SK-N-SH (cell line): ENCODE data around the gene CFAP99. TPM values are rescaled to one million over a fixed set of nuclear protein-coding genes. Genes with fewer than 3 reads are reported as not detected.

Experiments used
- CTCF ChIA-PET: fragments of 300-600, 350-600 bp; formaldehyde crosslinking; extraction: SDS; loops from one replicate; lab custom pipeline; 2021; lab: Yijun Ruan, JAX
- POLR2A ChIA-PET: fragments of 350-600 bp; sonication (Branson Sonifier 250); formaldehyde crosslinking; extraction: SDS; loops from one replicate; lab custom pipeline; 2020; ENCODE audit warnings: antibody characterized with exemption, inconsistent platforms; lab: Yijun Ruan, JAX
- DNase-seq: peaks from one replicate; pipeline ENCODE4 v3.0.0; 2012
- H2AFZ ChIP-seq: fragments of 200-600 bp; sonication (generic); 2 replicates; pipeline ENCODE4 v1.8.1; 2016; ENCODE audit warnings: antibody characterized with exemption, mild to moderate bottlenecking, low read depth
- H3F3A ChIP-seq: fragments of 200-600 bp; sonication (generic); replicated peaks from 2 replicates; pipeline ENCODE3; 2016; ENCODE audit warnings: antibody characterized with exemption, mild to moderate bottlenecking; ENCODE audit not compliant: insufficient read depth
- H3K27ac ChIP-seq, 2 experiments: fragments of 200-500 bp in 1 of 2; fragments of 200-600 bp in 1 of 2; sonication (Bioruptor generic) in 1 of 2; sonication (generic), shearing (Covaris generic) in 1 of 2; 2 replicates each; pipeline versions ENCODE4 v1.5.1 to v1.6.1; 2014 to 2016; ENCODE audit warnings: low read depth in 2 of 2, inconsistent platforms in 1 of 2, low read length in 1 of 2, mild to moderate bottlenecking in 1 of 2, mixed read lengths in 1 of 2
- H3K27me3 ChIP-seq: fragments of 200-600 bp; sonication (generic), shearing (Covaris generic); 2 replicates; pipeline ENCODE4 v1.6.1; 2016; ENCODE audit warnings: mixed run types; ENCODE audit not compliant: insufficient read depth
- H3K36me3 ChIP-seq, 2 experiments: fragments of 200-500 bp in 1 of 2; fragments of 200-600 bp in 1 of 2; sonication (Bioruptor generic) in 1 of 2; sonication (generic) in 1 of 2; replicated peaks in 1 of 2; 2 replicates each; pipeline versions ENCODE3 to v1.5.1; 2014 to 2016; ENCODE audit warnings: low read length in 1 of 2, mild to moderate bottlenecking in 1 of 2; ENCODE audit not compliant: insufficient read depth in 2 of 2, control insufficient read depth in 1 of 2
- H3K4me1 ChIP-seq, 2 experiments: fragments of 200-500 bp in 1 of 2; fragments of 200-600 bp in 1 of 2; sonication (Bioruptor generic) in 1 of 2; sonication (generic), shearing (Covaris generic) in 1 of 2; 2 replicates each; pipeline versions ENCODE4 v1.5.1 to v1.6.1; 2014 to 2016; ENCODE audit warnings: low read depth in 1 of 2, low read length in 1 of 2, mixed run types in 1 of 2; ENCODE audit not compliant: insufficient read depth in 2 of 2, control insufficient read depth in 1 of 2
- H3K4me2 ChIP-seq: fragments of 200-600 bp; sonication (generic), shearing (Covaris generic); 2 replicates; pipeline ENCODE4 v1.6.1; 2017; ENCODE audit warnings: mixed run types
- H3K4me3 ChIP-seq, 2 experiments: fragments of 200-500 bp in 1 of 2; fragments of 200-600 bp in 1 of 2; sonication (Bioruptor generic) in 1 of 2; sonication (generic), shearing (Covaris generic) in 1 of 2; 2 replicates each; pipeline versions ENCODE4 v1.5.1 to v1.8.1; 2014 to 2016; ENCODE audit warnings: low read depth in 2 of 2, inconsistent platforms in 1 of 2, low read length in 1 of 2, mild to moderate bottlenecking in 1 of 2, mixed read lengths in 1 of 2, moderate library complexity in 1 of 2
- H3K79me2 ChIP-seq: fragments of 200-600 bp; sonication (generic); 2 replicates; pipeline ENCODE4 v1.8.1; 2017; ENCODE audit warnings: mild to moderate bottlenecking; ENCODE audit not compliant: insufficient read depth
- H3K9ac ChIP-seq: fragments of 200-600 bp; sonication (generic); 2 replicates; pipeline ENCODE4 v1.6.1; 2017; ENCODE audit warnings: mixed run types
- H3K9me2 ChIP-seq: fragments of 200-600 bp; sonication (generic); 2 replicates; pipeline ENCODE4 v1.6.1; 2017; ENCODE audit warnings: mixed run types
- H3K9me3 ChIP-seq: fragments of 200-600 bp; sonication (generic); 2 replicates; pipeline ENCODE4 v1.6.1; 2017; ENCODE audit warnings: mixed run types, mild to moderate bottlenecking, moderate library complexity
- H4K20me1 ChIP-seq: fragments of 200-600 bp; sonication (generic); 2 replicates; pipeline ENCODE4 v1.6.1; 2017; ENCODE audit warnings: mild to moderate bottlenecking, mixed run types; ENCODE audit not compliant: insufficient read depth
- ELF1 ChIP-seq: IDR thresholded peaks from 2 replicates; pipeline ENCODE4 v1.4.0; 2012
- EP300 ChIP-seq, 2 experiments: IDR thresholded peaks; 2 replicates each; pipeline versions ENCODE4 v1.4.0 to v1.6.1; 2012; ENCODE audit warnings: borderline replicate concordance in 1 of 2, low read depth in 1 of 2, low read length in 1 of 2
- EZH2phosphoT487 ChIP-seq: fragments of 200-600 bp; sonication (generic); IDR thresholded peaks from 2 replicates; pipeline ENCODE4 v1.6.1; 2017; ENCODE audit warnings: low read depth, mixed run types, mild to moderate bottlenecking, antibody characterized with exemption, moderate library complexity, borderline replicate concordance
- FOSL2 ChIP-seq: IDR thresholded peaks from 2 replicates; pipeline ENCODE4 v1.4.0; 2012; ENCODE audit warnings: low read depth, mild to moderate bottlenecking, moderate library complexity, borderline replicate concordance
- FOXJ3 ChIP-seq: sonication (generic); formaldehyde crosslinking; IDR thresholded peaks from 2 replicates; pipeline ENCODE4 v1.5.1; 2020; ENCODE audit warnings: mild to moderate bottlenecking, missing genetic modification reagents
- JUND ChIP-seq: IDR thresholded peaks from 2 replicates; pipeline ENCODE4 v1.4.0; 2012
- MXI1 ChIP-seq: IDR thresholded peaks from 2 replicates; pipeline ENCODE4 v1.6.1; 2012; ENCODE audit warnings: mild to moderate bottlenecking, low read depth, low read length, improper control_type of control experiment
- RAD21 ChIP-seq: IDR thresholded peaks from 2 replicates; pipeline ENCODE4 v1.6.1; 2012; ENCODE audit warnings: mild to moderate bottlenecking, low read length
- RCOR1 ChIP-seq: fragments of 150-350 bp; IDR thresholded peaks from 2 replicates; pipeline ENCODE4 v1.6.1; 2017; ENCODE audit warnings: antibody characterized with exemption, low read length
- RFX5 ChIP-seq: IDR thresholded peaks from 2 replicates; pipeline ENCODE4 v1.6.1; 2012; ENCODE audit warnings: mild to moderate bottlenecking, improper control_type of control experiment, low read length
- SIN3A ChIP-seq: IDR thresholded peaks from 2 replicates; pipeline ENCODE4 v1.6.1; 2012; ENCODE audit warnings: low read depth, mild to moderate bottlenecking, low read length, moderate library complexity, borderline replicate concordance
- SMC3 ChIP-seq: IDR thresholded peaks from 2 replicates; pipeline ENCODE4 v1.6.1; 2012; ENCODE audit warnings: low read depth, low read length, improper control_type of control experiment
- TAF1 ChIP-seq: IDR thresholded peaks from 2 replicates; pipeline ENCODE4 v1.6.1; 2012; ENCODE audit warnings: low read depth, mild to moderate bottlenecking, low read length, moderate library complexity, borderline replicate concordance
- USF2 ChIP-seq: fragments of 150-350 bp; IDR thresholded peaks from 2 replicates; pipeline ENCODE4 v1.6.1; 2017; ENCODE audit warnings: antibody characterized with exemption, low read length, low read depth, borderline replicate concordance
- YY1 ChIP-seq: IDR thresholded peaks from 2 replicates; pipeline ENCODE4 v1.4.0; 2012; ENCODE audit warnings: low read depth, mild to moderate bottlenecking
- WGBS: methylation state at CpG from one replicate; pipeline ENCODE4 v1.1.6; 2017; ENCODE audit warnings: low lambda C conversion rate; 5-methylcytosine and 5-hydroxymethylcytosine counted together
- polyA plus RNA-seq, 3 experiments: library from polyadenylated mRNA; depleted of rRNA; stranded (reverse); fragments of >200 nt; gene quantifications; 2 replicates each; pipeline ENCODE4 v1.2.3, GENCODE V29; 2012
- TF ChIP-seq, protein P1 (sequence below): fragments of 200-600 bp; sonication (generic); IDR thresholded peaks from 2 replicates; pipeline ENCODE4 v1.6.1; 2017; ENCODE audit warnings: antibody characterized with exemption, mild to moderate bottlenecking, moderate library complexity
- TF ChIP-seq, protein P2 (sequence below): IDR thresholded peaks from 2 replicates; pipeline ENCODE4 v1.4.0; 2012; ENCODE audit warnings: low read depth, borderline replicate concordance

The CFAP99 gene
- polyA plus RNA-seq, 1 of the 3 experiments (the other 2 are of a cell fraction): 0.13 TPM

GRCh38 chr4:2441393-2442174 is 22.8 kb downstream of the CFAP99 start:
- CTCF ChIA-PET: interaction anchor here (1.0 to 2.9 kb wide), 7 partner anchors 10 to 221 kb away, joined by 3 to 17 read pairs (median 4); no protein-coding TSS in a partner anchor
- Histone ChIP-seq H3K4me1 (peaks cover 0 to 4% of the 10 kb centered on the region in 2 experiments; a peak in 1 of 4 replicates), H3K36me3 (no peaks in the 10 kb centered on the region), H3K9ac (no peak overlapping the region), H3K27me3 (no peaks in the 10 kb centered on the region), H2AFZ (no peak overlapping the region), H3K4me2 (no peak overlapping the region), H3K9me3 (no peaks in the 10 kb centered on the region), H3F3A (no peaks in the 10 kb centered on the region), H3K9me2 (no peaks in the 10 kb centered on the region), H3K27ac (no peak overlapping the region), H3K4me3 (no peak overlapping the region), H3K79me2 (no peaks in the 10 kb centered on the region), H4K20me1 (no peaks in the 10 kb centered on the region)
- no peak for TF ChIP-seq FOXJ3 (CRISPR knock-in tag)
- no peak for TF ChIP-seq ELF1
- TF ChIP-seq EZH2phosphoT487: no peak
- TF ChIP-seq YY1: no peak
- TF ChIP-seq, protein P1, sequence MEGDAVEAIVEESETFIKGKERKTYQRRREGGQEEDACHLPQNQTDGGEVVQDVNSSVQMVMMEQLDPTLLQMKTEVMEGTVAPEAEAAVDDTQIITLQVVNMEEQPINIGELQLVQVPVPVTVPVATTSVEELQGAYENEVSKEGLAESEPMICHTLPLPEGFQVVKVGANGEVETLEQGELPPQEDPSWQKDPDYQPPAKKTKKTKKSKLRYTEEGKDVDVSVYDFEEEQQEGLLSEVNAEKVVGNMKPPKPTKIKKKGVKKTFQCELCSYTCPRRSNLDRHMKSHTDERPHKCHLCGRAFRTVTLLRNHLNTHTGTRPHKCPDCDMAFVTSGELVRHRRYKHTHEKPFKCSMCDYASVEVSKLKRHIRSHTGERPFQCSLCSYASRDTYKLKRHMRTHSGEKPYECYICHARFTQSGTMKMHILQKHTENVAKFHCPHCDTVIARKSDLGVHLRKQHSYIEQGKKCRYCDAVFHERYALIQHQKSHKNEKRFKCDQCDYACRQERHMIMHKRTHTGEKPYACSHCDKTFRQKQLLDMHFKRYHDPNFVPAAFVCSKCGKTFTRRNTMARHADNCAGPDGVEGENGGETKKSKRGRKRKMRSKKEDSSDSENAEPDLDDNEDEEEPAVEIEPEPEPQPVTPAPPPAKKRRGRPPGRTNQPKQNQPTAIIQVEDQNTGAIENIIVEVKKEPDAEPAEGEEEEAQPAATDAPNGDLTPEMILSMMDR: peak; percentile 67
- TF ChIP-seq RFX5: no peak
- TF ChIP-seq, protein P2, sequence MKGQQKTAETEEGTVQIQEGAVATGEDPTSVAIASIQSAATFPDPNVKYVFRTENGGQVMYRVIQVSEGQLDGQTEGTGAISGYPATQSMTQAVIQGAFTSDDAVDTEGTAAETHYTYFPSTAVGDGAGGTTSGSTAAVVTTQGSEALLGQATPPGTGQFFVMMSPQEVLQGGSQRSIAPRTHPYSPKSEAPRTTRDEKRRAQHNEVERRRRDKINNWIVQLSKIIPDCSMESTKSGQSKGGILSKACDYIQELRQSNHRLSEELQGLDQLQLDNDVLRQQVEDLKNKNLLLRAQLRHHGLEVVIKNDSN: no peak
- no peak for TF ChIP-seq EP300 (IDR thresholded peaks at IDR 0.05; ENCODE audit: borderline replicate concordance in 1 of 2, low read depth in 1 of 2, low read length in 1 of 2)
- peak; percentile 59 for TF ChIP-seq SMC3
- TF ChIP-seq RCOR1: no peak
- no peak for TF ChIP-seq TAF1
- TF ChIP-seq USF2: no peak
- no peak for TF ChIP-seq MXI1
- peak; percentile 59 for TF ChIP-seq RAD21
- TF ChIP-seq SIN3A: no peak
- no peak for TF ChIP-seq FOSL2
- no peak for TF ChIP-seq JUND
- POLR2A ChIA-PET: no interaction called here
- WGBS: 82% methylated on average over 11 of the region's 14 CpGs
- DNase-seq: peak; percentile 83
